Stimulated activated CD4-positive, alpha-beta T cell treated with anti-CD3 and anti-CD28 coated beads, Interleukin-4, amount 100 ng/mL, for 24 hours (primary cell): ENCODE results near the gene ZBTB47.

Experiments
- DNase-seq: peaks from one replicate; pipeline ENCODE4 v3.0.0-alpha.2; 2020

The ZBTB47 gene

DNA sequence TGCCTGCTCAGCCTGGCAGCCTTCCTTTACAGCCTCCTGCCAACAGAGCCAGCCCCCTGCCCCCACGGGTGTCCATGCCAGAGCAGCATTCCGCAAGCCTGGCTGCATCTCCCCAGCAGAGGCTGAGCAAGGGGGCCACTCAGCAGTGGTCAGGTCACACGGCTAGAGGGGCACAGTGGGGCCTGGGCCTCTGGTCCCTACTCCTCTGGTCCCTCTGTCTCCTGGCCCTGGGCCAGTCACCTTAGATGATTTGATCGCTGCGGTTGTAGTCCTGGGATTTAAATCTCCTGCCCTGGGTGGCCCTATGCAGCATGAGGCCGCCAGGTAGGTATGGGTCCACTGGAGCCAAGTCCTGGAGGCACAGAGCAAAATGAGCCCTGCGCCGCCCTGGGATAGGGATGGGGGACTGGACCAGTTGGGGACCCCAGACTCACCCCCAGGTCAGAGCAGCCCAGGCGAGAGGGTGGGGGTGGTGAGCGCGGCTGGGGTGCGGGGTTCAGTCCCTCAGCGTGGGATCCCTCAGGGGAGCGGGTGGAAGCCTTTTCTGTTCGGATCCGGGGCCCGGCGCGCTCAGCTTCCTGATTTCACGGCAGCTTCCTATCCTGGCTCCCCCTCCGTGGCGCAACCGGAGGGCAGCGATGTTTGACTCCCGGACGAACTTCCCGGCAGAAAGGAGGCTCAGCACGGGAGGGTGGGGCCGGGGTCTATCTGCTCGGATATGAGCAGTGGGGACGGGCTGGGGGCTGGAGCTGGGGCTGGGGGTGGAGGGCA is at the start of gene ZBTB47:
ZBTB47 (plus strand) TSS at position 138 of the 771 bp plus-strand sequence. CDS start 4,659 bp downstream, outside the sequence.
- DNase-seq = no peak

DNA sequence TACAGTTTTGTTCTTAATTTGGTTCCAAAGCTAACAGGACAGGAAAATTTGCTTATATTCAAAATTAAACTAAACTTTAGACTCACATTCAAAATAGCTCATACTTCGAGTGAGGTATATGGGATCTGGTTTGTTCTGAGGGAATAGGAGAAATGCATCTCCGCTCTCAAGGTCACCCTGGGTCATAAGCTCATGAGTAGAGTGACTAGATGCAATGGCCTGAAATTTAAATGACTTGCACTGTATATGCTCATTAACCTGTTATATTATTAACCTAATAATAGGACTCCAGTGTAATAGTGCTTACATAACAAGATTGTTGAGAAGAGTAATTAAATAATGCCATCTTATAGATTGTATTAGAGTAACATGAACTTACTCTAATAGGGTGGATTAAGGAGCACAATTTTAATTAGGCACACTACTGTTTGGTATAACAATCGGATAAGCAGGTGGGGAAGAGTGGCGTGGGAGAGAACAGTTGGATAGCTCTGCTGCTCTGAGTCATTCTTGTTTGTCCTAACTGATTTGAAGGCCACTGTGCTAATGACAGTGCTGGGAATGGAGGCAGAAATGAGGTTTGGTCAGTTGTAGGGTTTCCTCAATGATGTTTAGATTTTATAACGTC is 47.8 kb upstream of the ZBTB47 start:
- no peak for DNase-seq

DNA sequence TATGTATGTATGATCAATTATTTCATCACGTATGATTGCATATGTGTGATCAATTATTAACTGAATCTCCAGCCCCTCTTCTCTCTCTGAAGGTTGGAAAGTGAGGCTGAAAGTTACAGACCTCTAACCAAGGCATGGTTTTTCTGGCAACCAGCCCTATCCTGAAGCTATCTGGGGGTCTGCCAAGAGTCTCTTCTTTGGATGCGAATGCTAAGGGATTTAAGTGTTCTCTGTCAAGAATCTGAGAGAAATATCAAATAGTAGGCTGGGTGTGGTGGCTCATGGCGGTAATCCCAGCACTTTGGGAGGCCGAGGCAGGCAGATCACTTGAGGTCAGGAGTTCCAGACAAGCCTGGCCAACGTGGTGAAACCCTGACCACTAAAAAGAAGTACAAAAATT is 44.9 kb upstream of the ZBTB47 start:
- no peak for DNase-seq

DNA sequence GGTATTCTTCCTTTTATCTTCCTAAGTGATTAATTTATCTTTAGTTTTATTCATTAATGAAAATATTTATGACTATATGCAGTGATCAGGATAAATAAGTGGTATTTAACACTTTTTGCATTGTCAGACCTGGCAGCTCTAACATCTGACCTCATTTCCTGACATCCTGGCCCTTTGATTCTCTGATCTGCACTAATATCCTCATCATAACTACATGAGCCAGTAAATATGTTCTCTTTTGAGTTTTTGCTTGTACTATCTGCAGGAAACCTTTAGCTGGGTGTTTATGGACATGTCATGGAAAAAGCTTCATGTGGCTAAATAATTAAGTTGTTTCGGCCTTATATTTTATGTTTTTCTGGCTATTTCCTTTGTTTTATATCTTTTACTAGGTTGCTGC is 42.5 kb upstream of the ZBTB47 start:
- DNase-seq = no peak

DNA sequence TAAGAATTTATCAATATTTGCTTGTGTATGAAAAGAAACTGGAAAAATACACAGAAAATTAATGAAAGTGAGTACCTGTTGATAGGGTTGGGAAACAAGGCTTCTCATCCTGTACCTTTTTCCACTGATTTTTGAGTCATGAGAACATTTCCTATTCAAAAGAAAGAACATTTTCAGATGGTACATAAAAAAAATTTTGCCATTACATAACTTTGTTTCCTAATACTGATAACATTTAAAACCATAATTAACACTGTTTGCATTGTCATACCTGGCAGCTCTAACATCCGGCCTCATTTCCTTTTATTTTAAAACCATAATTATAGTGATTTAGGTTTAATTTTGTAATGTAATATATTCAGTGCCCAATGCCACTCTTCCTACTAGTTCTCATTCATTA is 41.3 kb upstream of the ZBTB47 start:
- no peak for DNase-seq

DNA sequence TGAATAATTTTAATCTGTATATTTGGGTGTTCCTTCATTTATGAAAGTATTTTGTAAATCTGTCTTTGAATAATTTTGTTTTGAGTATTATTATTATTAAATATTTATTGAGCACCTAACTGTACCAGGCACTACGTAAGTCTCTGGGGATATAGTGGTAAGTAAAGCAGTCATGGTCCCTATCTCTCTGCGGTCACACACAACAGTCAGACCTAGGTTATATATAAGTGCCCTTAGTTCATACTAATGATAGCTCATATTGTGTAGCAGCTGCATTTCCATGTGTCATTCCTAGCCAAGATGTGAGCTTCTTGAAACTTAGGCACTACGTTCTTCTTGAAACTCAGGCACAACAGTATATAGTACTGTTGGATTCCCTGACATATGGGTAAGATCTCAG is 40.6 kb upstream of the ZBTB47 start:
- no peak for DNase-seq

DNA sequence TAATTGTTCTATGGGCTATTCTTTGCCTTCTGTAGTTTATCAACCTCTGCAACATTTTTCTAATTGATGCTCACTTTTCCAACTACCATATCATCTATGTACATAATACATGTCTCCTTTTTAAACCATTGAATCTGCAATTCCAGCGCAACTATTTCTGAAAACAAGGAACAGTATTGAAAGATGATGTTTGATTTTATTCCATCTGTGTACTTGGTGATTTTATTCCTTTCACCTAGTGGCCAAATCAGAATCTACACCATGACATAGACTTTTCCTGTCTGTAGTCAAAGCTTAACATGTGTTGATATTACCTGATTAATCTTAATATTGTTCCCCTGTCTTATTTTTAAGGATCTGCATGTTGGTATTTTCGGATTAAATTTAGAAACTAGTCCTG is 40.0 kb upstream of the ZBTB47 start:
- no peak for DNase-seq

DNA sequence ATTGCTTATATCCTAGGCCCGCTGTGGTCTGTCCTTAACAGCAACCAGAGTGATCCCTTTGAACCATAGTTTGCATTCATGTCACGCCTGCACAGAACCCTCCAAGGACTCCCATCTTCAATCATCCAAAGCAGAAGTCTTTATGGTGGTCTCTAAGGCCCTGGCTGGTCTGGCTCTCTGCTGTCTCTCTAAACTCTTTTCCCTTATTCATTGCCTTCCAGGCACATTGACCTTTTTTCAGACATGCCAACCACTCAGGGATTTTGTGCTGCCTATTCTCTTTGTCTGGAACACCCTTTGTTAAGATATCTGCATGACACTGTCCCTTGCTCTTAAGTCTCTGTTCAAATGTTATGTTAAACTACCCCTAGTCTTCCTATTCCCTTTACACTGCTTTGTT is 21.9 kb upstream of the ZBTB47 start:
- DNase-seq = no peak

DNA sequence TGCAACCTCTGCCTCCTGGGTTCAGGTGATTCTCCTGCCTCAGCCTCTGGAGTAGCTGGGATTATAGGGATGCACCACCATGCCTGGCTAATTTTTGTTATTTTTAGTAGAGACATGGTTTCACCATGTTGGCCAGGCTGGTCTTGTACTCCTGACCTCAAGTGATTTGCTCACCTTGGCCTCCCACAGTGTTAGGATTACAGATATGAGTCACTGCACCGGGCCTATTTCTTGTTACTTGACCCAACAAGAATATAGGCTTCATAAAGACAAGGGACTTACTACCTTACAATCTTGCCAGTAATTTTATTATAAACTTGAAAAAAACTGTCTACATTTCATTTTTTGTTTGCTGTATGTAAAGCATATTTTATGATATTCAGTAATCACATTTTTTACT is 21.4 kb upstream of the ZBTB47 start:
- no peak for DNase-seq

DNA sequence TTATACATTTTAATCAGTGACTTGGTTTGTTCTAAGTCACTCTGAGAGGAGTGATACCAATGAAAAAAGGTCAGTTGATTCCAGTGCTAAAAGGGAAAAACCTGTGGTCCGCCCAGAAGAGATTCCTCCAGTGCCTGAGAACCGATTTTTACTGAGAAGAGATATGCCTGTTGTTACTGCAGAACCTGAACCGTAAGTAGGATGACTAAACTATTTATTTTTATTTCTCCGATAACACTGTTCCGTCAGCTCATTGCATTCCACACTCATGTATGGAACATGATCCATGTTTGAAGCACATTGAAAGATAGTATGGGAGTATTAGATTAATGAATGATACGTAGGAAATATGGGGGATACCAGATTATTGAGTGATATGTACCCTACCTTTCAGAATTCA is 20.0 kb upstream of the ZBTB47 start:
- no peak for DNase-seq

DNA sequence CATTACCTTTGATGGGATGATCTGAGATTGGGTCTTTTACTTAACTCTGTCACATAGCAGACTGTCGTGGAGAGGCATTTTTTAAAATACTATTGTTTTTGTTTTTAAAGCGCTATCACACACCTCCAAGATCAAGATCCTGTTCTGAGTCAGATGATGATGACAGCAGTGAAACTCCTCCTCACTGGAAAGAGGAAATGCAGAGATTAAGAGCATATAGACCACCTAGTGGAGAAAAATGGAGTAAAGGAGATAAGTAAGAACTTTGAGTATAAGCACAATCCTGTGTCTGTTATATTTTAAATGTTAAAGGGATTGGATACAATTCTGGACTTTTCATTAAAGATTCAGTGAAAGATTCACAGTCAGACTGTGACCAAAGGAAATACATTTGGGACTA is 18.4 kb upstream of the ZBTB47 start:
- DNase-seq = no peak

DNA sequence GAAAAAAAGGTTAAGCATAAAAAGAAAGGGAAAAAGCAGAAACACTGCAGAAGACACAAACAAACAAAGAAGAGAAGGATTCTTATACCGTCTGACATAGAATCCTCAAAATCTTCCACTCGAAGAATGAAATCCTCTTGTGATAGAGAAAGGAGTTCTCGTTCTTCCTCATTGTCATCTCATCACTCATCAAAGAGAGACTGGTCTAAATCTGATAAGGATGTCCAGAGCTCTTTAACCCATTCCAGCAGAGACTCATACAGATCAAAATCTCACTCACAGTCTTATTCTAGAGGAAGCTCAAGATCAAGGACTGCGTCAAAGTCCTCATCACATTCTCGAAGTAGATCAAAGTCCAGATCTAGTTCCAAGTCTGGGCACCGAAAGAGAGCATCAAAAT is 16.5 kb upstream of the ZBTB47 start:
- DNase-seq = no peak

DNA sequence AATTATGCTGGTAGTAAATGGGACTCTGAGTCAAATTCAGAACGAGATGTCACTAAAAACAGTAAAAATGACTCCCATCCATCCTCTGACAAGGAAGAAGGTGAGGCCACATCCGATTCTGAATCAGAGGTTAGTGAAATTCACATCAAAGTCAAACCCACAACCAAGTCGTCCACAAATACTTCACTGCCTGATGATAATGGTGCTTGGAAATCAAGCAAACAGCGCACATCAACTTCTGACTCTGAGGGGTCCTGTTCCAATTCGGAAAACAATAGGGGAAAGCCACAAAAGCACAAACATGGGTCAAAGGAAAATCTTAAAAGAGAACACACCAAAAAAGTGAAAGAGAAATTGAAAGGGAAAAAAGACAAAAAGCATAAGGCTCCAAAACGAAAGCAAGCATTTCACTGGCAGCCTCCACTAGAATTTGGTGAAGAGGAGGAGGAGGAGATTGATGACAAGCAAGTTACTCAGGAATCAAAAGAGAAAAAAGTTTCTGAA is 15.1 kb upstream of the ZBTB47 start:
- peak; percentile 68 for DNase-seq

DNA sequence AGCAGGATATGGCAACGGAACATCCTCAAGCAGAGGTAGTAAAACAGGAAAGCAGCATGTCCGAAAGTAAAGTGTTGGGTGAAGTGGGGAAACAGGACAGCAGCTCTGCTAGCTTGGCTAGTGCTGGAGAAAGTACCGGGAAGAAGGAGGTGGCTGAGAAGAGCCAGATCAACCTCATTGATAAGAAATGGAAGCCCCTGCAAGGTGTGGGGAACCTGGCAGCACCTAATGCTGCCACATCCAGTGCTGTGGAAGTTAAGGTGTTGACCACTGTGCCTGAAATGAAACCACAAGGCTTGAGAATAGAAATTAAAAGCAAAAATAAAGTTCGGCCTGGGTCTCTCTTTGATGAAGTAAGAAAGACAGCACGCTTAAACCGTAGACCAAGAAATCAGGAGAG is 14.3 kb upstream of the ZBTB47 start:
- DNase-seq = no peak

DNA sequence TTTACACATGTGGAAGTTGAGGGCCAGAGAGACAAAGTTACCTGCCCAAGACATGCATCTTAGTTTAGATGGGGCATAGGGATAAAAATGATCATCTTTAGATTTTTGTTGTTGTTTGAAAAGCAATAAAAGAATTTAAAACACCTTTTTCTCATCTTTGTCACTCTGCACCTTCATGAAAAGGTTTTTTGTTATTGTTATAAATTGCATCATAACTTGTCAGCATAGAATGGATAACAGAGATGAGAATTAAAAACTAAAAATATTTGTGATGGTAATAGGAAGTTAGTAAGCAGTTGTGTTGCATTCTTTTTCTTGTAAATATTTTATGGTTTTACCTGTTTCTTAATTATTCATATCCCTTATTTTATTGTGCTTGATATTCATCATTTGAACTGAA is 13.4 kb upstream of the ZBTB47 start:
- DNase-seq = no peak

DNA sequence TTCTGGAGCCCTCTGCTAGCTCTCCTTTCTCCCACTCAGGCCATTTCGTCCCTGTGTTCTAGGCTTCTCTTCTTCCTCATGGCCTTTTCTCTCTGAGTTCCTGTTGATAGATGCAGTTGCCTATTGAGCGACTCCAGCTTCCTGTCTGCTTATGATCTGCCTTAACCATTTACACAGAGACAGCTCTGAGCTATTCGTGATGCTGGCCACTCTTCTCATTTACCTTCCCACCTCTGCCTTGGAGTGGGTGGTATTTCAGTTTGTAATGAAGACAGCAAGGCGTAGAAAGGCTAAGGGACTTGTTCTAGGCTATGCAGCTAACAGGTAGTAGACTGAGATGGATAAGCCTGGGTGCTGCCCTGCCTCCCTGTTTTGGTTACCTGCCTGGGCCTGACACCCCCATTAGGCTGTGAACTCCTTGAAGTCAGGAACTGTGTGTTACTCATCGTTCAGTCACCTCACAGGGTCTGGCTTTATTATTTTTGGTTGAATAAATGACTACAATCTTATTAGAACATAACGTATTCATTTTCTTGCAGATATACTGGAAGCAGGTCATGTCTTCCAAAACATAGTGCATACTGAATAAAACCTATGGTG is 12.6 kb upstream of the ZBTB47 start:
- DNase-seq = no peak

DNA sequence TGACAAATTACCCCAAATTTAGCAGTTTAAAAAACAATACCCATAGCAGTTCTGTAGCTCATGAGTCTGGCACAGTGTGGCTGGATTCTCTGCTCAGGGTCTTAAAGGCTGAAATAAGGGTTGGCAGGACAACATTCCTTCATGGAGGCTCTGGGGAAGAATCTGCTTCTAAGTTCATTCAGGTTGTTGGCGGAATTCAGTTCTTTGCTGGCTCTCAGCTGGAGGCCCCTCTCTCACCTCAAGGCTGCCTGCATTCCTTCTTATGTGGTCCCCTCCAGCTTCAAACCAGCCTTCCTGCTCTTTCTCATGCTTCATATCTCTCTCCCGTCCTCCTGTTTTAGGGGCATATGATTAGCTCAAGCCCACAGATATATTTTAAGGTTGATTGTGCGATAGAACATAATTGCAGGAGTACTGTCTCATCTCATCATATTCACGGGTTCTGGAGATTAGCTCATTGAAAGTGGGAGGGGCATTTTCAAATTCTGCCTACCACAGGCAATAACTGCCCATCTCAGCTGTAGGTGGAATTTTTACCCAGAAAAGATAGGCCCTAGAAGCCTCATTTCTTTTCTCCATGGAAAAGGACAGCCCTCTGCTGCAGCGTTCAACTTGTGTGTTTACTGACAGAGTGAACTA is 5.6 kb upstream of the ZBTB47 start:
- no peak for DNase-seq

DNA sequence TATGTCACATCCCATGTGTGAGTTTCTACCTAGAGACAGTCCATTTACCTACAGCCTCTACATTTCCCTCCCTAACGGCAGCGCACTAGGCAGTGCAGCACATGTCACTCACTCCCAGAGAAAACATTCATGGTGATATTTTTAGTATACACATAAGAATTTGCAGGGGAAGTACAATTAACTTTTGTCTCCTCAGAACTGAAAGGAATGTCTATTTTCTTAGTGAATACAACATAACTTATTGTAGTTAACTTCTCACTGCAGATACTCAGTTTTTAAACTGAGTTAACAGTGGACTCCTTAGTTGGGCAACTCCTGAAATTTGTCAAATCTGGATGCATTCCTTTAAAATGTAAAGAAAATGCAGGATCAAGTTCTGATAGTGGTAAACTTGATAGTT is 4.5 kb upstream of the ZBTB47 start:
- no peak for DNase-seq

DNA sequence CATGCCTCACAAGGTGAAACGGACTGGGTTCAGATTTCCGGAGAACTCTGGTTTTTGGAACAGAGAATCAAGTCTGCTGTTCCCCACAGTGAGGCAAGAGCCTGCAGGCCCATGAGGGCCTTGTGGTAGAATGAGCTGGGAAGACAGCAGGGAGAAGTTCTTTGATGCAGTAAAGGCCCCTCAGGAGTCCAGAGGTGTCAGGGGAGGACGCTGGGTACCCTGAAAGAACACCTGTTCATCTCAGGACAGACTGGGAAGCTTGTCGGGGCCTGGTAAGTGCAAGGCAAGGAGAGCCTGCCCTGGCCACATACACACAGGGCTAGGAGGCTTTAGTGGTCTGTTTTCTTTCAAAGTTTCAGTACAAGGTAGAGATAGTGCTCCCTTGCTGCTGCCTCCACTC is 3.7 kb upstream of the ZBTB47 start:
- no peak for DNase-seq

DNA sequence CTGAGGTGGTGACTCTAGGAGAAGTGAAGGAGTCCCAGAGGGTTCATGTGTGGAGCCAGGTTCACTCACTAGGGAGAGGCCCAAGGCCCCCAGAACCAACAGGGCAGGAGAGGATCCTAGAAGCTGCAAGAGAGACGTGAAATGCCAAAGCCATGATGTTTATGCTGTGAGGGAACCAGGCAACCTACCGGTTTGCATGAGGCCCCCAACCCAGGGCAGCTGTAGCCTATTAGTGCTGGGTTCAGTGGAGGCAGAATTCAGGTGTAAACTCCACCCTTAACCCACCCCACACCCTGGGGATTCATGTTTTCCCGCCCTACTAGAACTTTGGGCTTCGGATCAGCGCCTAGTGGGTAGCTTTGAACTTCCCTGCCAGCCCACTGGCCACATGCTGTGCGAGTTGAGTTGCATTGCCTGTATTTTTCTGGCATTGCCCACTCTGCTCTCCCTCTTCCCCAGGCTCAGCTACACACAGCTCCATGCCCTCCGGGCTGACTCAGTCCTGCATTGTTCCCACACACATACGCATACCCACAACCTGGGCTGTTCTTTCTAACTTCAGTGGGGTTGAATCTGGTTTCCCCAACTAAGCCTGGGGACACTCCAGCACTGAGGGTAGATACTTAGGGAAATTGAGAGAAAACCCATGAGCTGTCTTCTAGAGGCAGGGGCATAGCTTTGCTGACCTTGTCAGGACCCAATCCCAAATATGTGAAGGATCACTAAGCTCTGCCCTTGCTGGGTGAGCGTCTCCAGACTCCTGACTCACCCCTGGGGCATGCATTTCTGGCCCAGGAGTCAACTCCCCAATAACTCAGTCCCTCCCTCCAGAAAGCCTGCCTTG is 2.0 kb upstream of the ZBTB47 start:
- no peak for DNase-seq

DNA sequence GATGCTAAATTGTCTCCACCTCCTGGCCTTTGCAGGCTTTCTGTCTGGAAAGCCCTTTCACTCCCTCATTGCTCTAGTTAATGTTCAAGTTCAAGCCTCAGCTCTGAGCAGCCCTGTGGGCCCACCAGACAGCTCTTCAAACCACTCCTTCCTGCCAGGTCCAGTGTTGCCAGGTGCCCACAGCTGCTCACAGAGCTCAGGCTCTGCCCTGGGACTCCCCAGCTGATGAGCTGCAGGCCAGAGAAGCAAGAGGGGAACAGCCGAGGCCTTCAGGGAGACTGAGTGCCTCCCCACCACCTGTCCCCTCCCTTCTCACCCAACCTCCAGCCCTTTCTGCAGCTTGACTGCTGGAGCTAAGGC is 1.3 kb upstream of the ZBTB47 start:
- DNase-seq = no peak

DNA sequence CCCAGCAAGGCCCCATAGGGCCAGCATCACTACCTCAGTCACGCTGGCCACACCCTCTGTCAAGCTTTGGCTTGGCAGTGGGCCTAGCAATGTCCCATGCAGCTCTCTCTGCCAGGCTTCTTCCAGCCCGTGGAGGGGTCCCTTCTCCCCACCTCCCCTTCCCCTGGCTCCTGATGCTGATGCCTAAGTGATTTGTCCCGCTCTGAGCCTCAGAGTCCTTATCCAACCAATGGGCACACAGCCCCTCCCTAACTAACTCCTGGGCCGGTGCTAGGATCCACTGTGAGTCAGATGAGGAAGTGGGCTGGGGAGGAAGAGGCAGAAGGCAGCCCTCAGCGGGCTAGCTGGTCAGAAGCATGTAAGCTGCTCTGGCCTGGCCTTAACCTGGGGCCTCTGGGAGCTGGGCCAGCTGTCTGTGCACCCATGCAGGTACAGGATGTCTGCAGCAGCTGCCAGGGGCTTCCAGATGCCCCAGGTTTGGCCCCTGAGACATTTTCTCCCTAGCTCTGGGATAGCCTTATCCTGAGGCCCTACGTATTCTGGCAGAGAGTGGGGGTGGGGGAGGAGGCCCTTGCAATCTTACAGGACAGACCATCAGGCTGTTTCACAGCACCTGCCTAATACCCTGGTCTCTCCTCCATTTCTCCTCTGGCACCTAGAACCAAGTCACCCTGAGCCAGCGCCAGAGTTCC is 740 bp upstream of the ZBTB47 start:
- no peak for DNase-seq

DNA sequence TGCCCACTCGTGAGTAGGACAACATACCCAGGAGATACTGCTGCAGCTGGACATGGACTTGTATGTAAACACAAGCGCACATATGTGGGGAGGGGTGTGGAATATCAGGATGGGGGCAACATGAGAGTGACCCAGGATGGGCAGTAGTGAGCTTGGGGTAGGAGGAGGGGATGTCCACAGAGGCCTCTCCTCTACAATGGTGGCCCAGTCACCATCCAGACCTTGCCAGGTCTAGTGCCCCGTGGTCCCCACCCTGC is 266 bp upstream of the ZBTB47 start:
- DNase-seq = no peak
